Upper lobe of left lung (tissue), 6 donors: Measurements from ENCODE around the gene TIMMDC1. TPM values are rescaled to one million over a fixed set of nuclear protein-coding genes. Genes with fewer than 3 reads are reported as not detected.
A peak's percentile ranks its signal among the peaks of the same experiment; 100 is the strongest.

Experiments
- ATAC-seq, 2 donors: fragments of 200-7000 bp; cut with Tn5 transposase; one replicate each; pipeline ENCODE4 v1.9.1; 2022; ENCODE audit warnings: mild to moderate bottlenecking in 2 of 2, moderate library complexity in 2 of 2; ENCODE audit not compliant: low FRiP score in 2 of 2
- DNase-seq, 2 donors: peaks; one replicate each; pipeline ENCODE4 v3.0.0-alpha.2; 2019 to 2020
- H3K27ac ChIP-seq, 4 donors: fragments of 200-600 bp; sonication (generic); one replicate each; pipeline ENCODE4 v1.5.1; 2016 to 2019
- H3K27me3 ChIP-seq, 4 donors: fragments of 200-600 bp; sonication (generic); one replicate each; pipeline ENCODE4 v1.5.1; 2017 to 2019
- H3K36me3 ChIP-seq, 4 donors: fragments of 200-600 bp; sonication (generic); one replicate each; pipeline ENCODE4 v1.5.1; 2016 to 2019
- H3K4me1 ChIP-seq, 4 donors: fragments of 200-600 bp; sonication (generic); one replicate each; pipeline ENCODE4 v1.5.1; 2018 to 2019
- H3K4me3 ChIP-seq, 4 donors: fragments of 200-600 bp; sonication (generic); one replicate each; pipeline ENCODE4 v1.5.1; 2017 to 2019; ENCODE audit warnings: mild to moderate bottlenecking in 2 of 4, moderate library complexity in 1 of 4
- H3K9me3 ChIP-seq, 4 donors: fragments of 200-600 bp; sonication (generic); one replicate each; pipeline ENCODE4 v1.5.1; 2018 to 2019
- CTCF ChIP-seq, 6 experiments: fragments of 450-650 bp in 4 of 6; fragments of 200-600 bp in 2 of 6; sonication (generic) in 2 of 6; IDR thresholded peaks; one replicate each; pipeline ENCODE4 v1.5.1; 2016 to 2019; ENCODE audit warnings: antibody characterized with exemption in 6 of 6
- EP300 ChIP-seq, 4 donors: sonication (generic); formaldehyde crosslinking; IDR thresholded peaks; one replicate each; pipeline ENCODE4 v1.5.1; 2017; ENCODE audit warnings: antibody characterized with exemption in 4 of 4, control low read depth in 2 of 4
- POLR2A ChIP-seq, 4 donors: fragments of 450-650 bp; IDR thresholded peaks; one replicate each; pipeline ENCODE4 v1.5.1; 2016 to 2017; ENCODE audit warnings: antibody characterized with exemption in 4 of 4, mild to moderate bottlenecking in 2 of 4
- POLR2AphosphoS5 ChIP-seq, 2 donors: sonication (generic); formaldehyde crosslinking; IDR thresholded peaks; one replicate each; pipeline ENCODE4 v1.5.1; 2017; ENCODE audit warnings: antibody characterized with exemption in 2 of 2
- WGBS, 2 donors: methylation state at CpG; one replicate each; pipeline ENCODE4 v1.1.5; 2017 to 2018; 5-methylcytosine and 5-hydroxymethylcytosine counted together
- total RNA-seq, 6 donors: library from RNA; depleted of rRNA in 4 of 6; stranded (reverse); fragments of >200 nt in 4 of 6; gene quantifications; one replicate each; pipeline versions ENCODE4 v1.1.0 to v1.2.1, GENCODE V29; 2016 to 2021
- donor health status: DM: no; HTN: no; CAD: no; lungs with moderate emphysema.
- donor health status: DM: no; HTN: yes; CAD: no; lungs with severe emphysema.

Gene TIMMDC1
- total RNA-seq, 6 donors from 2014 or later = 33.6 to 105 (median 52.8) TPM

DNA sequence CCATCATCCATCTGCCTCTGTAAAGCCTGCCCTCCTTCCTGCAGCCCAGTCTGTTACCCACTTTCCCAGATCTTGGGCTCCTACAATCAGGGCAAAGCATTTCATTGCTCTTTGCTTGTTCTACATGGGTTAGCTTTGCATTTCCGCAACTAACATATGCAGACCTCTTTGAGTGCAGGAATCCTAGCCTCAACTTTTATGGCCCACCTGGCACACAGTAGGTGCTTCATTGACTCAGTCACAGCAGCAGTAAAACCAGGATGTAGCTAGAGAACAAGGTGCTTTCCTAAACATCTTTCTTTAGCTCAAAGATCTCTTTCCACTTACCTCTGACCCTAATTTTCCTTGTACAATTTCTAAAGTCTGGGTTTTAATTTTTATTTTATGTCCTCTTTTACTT lies 57.6 kb downstream of the TIMMDC1 start:
- DNase-seq (no peak), ATAC-seq (no peak)
- H3K4me1 ChIP-seq = peaks cover 0 to 12% (median 7%) of the 10 kb centered on the region in 4 donors
- no peaks in the 10 kb centered on the region for H3K27me3 ChIP-seq
- H3K9me3 ChIP-seq = no peaks in the 10 kb centered on the region
- no peak overlapping the region for H3K27ac ChIP-seq
- H3K36me3 ChIP-seq = no peaks in the 10 kb centered on the region
- no peak overlapping the region for H3K4me3 ChIP-seq
- 94% methylated on average over 1 of the region's 1 CpG; no CpG with 5 or more reads in 1 of the 2 donors for WGBS, 2 donors
- no peak for TF ChIP-seq POLR2AphosphoS5 (IDR thresholded peaks at IDR 0.05)
- no peak for TF ChIP-seq EP300 (IDR thresholded peaks at IDR 0.05)
- TF ChIP-seq POLR2A (IDR thresholded peaks at IDR 0.05) = no peak

DNA sequence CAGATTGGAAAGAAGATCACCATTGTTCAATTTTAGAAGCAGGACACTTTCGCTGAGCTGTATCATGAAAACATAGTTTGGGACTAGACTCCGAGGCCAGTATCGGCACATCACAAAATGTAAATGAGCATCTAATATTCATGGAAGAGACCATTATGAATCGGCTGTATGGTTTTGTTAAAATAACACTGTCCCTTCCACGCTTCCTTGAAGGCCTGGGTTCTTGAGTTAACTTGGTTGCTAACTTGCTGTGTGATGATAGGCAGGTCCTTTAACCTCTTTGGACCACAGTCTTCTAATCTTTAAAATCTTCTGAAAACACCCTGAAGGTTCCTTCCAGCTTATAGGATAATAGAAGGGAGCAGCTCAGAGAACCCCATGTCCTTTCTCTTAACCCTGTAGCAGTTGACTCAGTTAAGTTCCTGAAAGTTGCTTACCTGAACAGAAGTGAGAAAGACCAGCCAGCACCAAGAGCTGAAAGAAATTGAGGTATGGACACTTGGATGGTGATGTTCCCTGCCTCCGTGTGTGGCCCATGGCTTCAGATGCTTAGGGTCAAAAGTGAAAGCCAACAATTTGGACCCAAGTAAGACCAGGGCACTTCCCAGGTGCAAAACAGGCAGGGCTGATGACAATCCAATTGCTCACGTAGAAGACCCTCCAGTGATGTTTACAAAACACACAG lies 59.0 kb downstream of the TIMMDC1 start:
- 89 to 90% methylated on average over 7 of the region's 7 CpGs for WGBS, 2 donors
- Histone ChIP-seq H3K27ac (no peak overlapping the region), H3K4me3 (no peak overlapping the region), H3K4me1 (peaks cover 0 to 12% (median 7%) of the 10 kb centered on the region in 4 donors), H3K9me3 (no peaks in the 10 kb centered on the region), H3K36me3 (no peaks in the 10 kb centered on the region), H3K27me3 (no peaks in the 10 kb centered on the region)
- TF ChIP-seq POLR2A (IDR thresholded peaks at IDR 0.05) = no peak
- no peak for TF ChIP-seq CTCF (IDR thresholded peaks at IDR 0.05)
- TF ChIP-seq POLR2AphosphoS5 (IDR thresholded peaks at IDR 0.05) = no peak
- no peak for TF ChIP-seq EP300 (IDR thresholded peaks at IDR 0.05)
- DNase-seq (no peak), ATAC-seq (no peak)

DNA sequence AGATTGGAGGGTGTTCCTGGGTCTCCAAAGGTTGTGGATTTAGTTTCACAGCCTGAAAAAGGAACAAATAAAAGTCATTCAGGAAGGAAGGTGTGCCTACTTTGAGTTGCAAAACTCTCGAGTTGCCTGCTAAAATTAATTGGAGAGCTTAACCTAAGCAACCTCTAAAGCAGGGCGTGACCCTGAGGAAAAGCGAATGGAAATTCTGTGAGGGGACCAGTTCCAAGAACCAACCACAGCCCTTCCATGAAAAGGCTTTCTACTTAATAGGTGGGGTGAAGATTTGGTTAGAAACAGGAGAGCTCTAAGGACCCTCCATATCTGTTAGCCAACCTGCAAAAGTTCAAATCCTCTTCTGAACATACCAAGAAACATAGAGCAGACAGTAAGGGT lies 59.5 kb downstream of the TIMMDC1 start:
- DNase-seq = no peak
- no peak for ATAC-seq
- Histone ChIP-seq H3K9me3 (no peaks in the 10 kb centered on the region), H3K4me3 (no peak overlapping the region), H3K36me3 (no peaks in the 10 kb centered on the region), H3K4me1 (peaks cover 0 to 12% (median 7%) of the 10 kb centered on the region in 4 donors), H3K27me3 (no peaks in the 10 kb centered on the region), H3K27ac (no peak overlapping the region)
- TF ChIP-seq EP300 (IDR thresholded peaks at IDR 0.05) (no peak), POLR2AphosphoS5 (IDR thresholded peaks at IDR 0.05) (no peak), CTCF (IDR thresholded peaks at IDR 0.05) (no peak), POLR2A (IDR thresholded peaks at IDR 0.05) (no peak)
- 34 to 63% methylated on average over 3 of the region's 3 CpGs for WGBS, 2 donors

GRCh38 chr3:119558626-119559317 lies 60.4 kb downstream of the TIMMDC1 start:
- Histone ChIP-seq H3K9me3 (no peaks in the 10 kb centered on the region), H3K27me3 (no peaks in the 10 kb centered on the region), H3K36me3 (no peaks in the 10 kb centered on the region), H3K4me1 (peaks cover 0 to 12% (median 7%) of the 10 kb centered on the region in 4 donors), H3K4me3 (peak overlapping the region in 2 of 4 donors; percentile 16 to 17), H3K27ac (peak overlapping the region in 3 of 4 donors; percentile 3 to 32 (median 21))
- no peak for TF ChIP-seq POLR2AphosphoS5 (IDR thresholded peaks at IDR 0.05)
- 89 to 91% methylated on average over 9 of the region's 9 CpGs for WGBS, 2 donors
- no peak for DNase-seq
- no peak for ATAC-seq

DNA sequence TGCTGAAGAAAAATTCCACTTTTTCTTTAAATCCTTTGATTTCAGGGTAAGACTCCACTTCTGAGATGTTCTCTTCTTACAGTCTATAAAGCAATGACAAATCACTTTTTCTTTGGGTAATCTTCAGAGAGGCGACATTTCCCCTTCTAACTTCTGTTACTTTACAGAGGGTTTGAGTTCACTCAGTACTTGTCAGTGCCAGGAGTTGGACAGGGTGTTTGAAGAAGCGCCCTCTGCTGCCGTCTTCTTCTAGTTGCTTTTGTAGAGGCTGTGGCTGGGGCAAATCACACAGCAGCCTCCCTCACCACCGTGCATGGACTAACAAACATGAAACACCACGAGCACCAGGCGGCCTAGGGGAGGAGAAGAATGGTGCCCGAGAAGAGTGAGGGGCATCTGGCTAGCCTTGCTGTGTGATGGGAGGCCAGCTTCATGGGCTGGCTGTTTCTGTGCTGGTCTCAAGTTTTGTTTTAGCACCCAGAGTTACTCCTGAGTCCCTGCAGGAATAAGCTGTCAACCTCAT lies 61.2 kb downstream of the TIMMDC1 start, which contains the start of gene CD80:
Gene CD80 (minus strand): TSS at position 174 of the 523 bp plus-strand sequence. CDS start 1,886 bp downstream, outside the sequence.
- Histone ChIP-seq H3K27me3 (no peaks in the 10 kb centered on the region), H3K36me3 (no peaks in the 10 kb centered on the region), H3K27ac (peak within 1 kb of the TSS in 3 of 4 donors; percentile 3 to 32 (median 21)), H3K4me1 (peaks cover 0 to 12% (median 7%) of the 10 kb centered on the region in 4 donors), H3K9me3 (no peaks in the 10 kb centered on the region), H3K4me3 (peak within 1 kb of the TSS in 2 of 4 donors; percentile 16 to 17)
- ATAC-seq (peak; percentile 78 to 81), DNase-seq (peak in 1 of 2 donors; percentile 73)
- WGBS, 2 donors = 29 to 31% methylated on average over 7 of the region's 7 CpGs
- peak in 3 of 6 experiments; percentile 15 to 35 (median 23) for TF ChIP-seq CTCF (IDR thresholded peaks at IDR 0.05)
- no peak for TF ChIP-seq POLR2AphosphoS5 (IDR thresholded peaks at IDR 0.05)
